WI38 (cell line): Measurements from ENCODE around the gene RPS6KA2.

Experiments
- H3K4me3 ChIP-seq: 2 replicates; pipeline ENCODE4 v1.5.1; 2011; ENCODE audit warnings: low read depth, mild to moderate bottlenecking, control low read depth, low read length
- CTCF ChIP-seq: IDR thresholded peaks from 2 replicates; pipeline ENCODE4 v1.5.1; 2012; ENCODE audit warnings: low read depth, mild to moderate bottlenecking, control low read depth, low read length

Gene RPS6KA2

GRCh38 chr6:166618866-166619761 lies 7.9 kb downstream of the RPS6KA2 start:
- no peak for TF ChIP-seq CTCF
- H3K4me3 ChIP-seq: no peak overlapping the region

GRCh38 chr6:166618251-166618650 lies 8.8 kb downstream of the RPS6KA2 start:
- H3K4me3 ChIP-seq: no peak overlapping the region
- no peak for TF ChIP-seq CTCF

- TF ChIP-seq CTCF: no peak
- no peak overlapping the region for H3K4me3 ChIP-seq
These were observed 9.7 kb downstream of the RPS6KA2 start for GRCh38 chr6:166617359-166617758.

- no peak for TF ChIP-seq CTCF
- H3K4me3 ChIP-seq: no peak overlapping the region
These were observed 10.5 kb downstream of the RPS6KA2 start for GRCh38 chr6:166616261-166617238.

GRCh38 chr6:166615059-166615770 lies 11.8 kb downstream of the RPS6KA2 start:
- no peak for TF ChIP-seq CTCF
- H3K4me3 ChIP-seq: no peak overlapping the region

GRCh38 chr6:166614589-166614988 lies 12.5 kb downstream of the RPS6KA2 start:
- no peak overlapping the region for H3K4me3 ChIP-seq
- TF ChIP-seq CTCF: no peak
